Left colon (tissue), 2 donors: ENCODE results near the gene CFAP97D1. TPM values are rescaled to one million over a fixed set of nuclear protein-coding genes. Genes with fewer than 3 reads are reported as not detected.
A peak's percentile ranks its signal among the peaks of the same experiment; 100 is the strongest.

Experiments
- ATAC-seq: fragments of 200-7000 bp; cut with Tn5 transposase; one replicate; pipeline ENCODE4 v1.9.1; 2020; ENCODE audit warnings: mild to moderate bottlenecking, moderate library complexity
- DNase-seq, 2 donors: peaks; one replicate each; pipeline ENCODE4 v3.0.0-alpha.2; 2020
- intact Hi-C, 2 donors: fragments of 100-400 bp; cut with DNase I in 1 of 2; cut with micrococcal nuclease in 1 of 2; formaldehyde crosslinking; loops; one replicate each; pipeline versions ENCODE4 v1.11.2 to v1.14.0; 2022; cut with DNase I, micrococcal nuclease
- total RNA-seq, 2 donors: library from RNA; stranded (reverse); fragmentation: NEBNext Ultra II Directional; extraction: Animal tissue kit (Norgen Biotek cat#: 25700); gene quantifications; one replicate each; pipeline ENCODE4 v1.2.1, GENCODE V29; 2021
- donor health status: DM: no; HTN: no; CAD: no.
- donor health status: DM: yes; HTN: yes; CAD: no.

CFAP97D1 gene
- total RNA-seq, 2 donors from 2014 or later, result not detected

DNA sequence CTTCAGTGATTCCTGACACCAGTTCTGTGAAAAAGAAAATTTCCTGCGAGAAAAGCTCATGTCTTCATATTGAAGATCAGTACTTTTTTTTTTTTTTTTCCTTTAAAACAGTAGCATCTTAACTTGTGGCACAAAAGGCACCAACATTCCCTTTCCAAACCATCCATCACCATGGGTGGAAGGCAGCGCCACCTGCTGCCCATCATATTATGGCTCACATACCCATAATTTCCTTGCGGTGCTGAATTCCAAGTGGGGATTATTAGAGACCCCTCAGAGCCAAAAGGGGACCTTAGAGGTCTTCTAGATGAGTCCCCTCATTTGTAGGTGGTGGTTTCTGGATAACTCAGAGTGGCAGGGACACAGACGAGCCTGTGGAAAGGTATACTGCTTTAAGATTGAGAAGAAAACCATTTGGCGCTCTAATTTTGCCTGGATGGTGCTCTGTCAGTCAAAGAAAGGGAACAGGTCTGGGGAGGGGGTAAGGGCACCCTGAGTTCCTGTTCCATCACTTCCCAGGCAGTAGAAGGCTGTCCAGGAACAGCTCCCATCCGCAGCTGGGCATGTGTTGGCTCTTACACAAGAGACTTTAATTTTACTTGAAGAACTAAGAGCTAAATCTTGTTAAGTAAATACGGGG, 13.7 kb upstream of the CFAP97D1 start:
- DNase-seq (peak in 1 of 2 donors; percentile 84), ATAC-seq (no peak)
- intact Hi-C loops, result no loop called here

GRCh38 chr17:43767053-43767712, 13.1 kb upstream of the CFAP97D1 start:
- ATAC-seq (no peak), DNase-seq (no peak)
- intact Hi-C loops, result no loop called here

GRCh38 chr17:43767713-43768059, 12.5 kb upstream of the CFAP97D1 start:
- DNase-seq (no peak), ATAC-seq (no peak)
- intact Hi-C loops, result no loop called here

GRCh38 chr17:43768382-43768781, 11.9 kb upstream of the CFAP97D1 start:
- peak; percentile 56 to 73 for DNase-seq
- peak; percentile 88 for ATAC-seq
- intact Hi-C loops, result no loop called here

GRCh38 chr17:43768943-43769342, 11.3 kb upstream of the CFAP97D1 start:
- DNase-seq, result no peak
- intact Hi-C loops, result no loop called here
- ATAC-seq, result no peak

- intact Hi-C loops, result no loop called here
- no peak for DNase-seq
- no peak for ATAC-seq
Observed at GRCh38 chr17:43769426-43769825, 10.8 kb upstream of the CFAP97D1 start.

DNA sequence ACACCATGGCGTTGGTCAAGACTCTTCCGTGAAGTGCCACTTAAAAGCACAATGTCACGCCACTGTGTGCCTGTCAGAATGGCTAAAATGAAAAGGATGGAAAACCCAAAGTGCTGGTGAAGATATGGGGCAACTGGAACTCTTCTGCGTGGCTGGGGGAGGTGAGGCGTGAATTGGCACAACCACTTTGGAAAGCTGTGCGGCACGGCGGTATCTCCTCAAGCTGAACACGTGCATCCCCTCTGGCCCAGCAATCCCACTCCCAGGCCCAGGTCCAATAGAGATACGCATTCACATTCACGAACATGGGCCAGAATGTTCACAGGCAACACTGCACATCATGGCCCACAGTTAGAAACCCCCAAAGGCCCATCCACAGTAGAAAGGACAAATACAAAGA, 10.4 kb upstream of the CFAP97D1 start:
- intact Hi-C loops, result no loop called here

GRCh38 chr17:43770957-43771356, 9.3 kb upstream of the CFAP97D1 start:
- ATAC-seq (no peak), DNase-seq (no peak)
- intact Hi-C loops, result no loop called here

More for the DNA sequence above, 10.4 kb upstream of the CFAP97D1 start:
- ATAC-seq (no peak), DNase-seq (no peak)

DNA sequence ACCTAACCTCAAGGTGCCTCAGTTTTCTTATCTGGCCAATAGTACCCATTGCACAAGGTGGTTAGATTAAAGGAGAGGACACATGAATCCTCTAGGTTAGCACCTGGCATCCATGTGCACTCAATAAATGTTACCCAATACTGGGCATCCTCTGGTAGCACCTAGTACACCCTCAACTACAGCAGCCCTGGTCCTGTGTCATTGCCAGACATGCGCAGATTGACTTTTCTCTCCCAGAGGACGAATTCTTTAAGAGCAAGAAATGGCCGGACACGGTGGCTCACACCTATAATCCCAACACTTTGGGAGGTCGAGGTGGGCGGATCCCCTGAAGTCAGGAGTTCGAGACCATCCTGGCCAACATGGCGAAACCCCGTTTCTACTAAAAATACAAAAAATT, 8.8 kb upstream of the CFAP97D1 start:
- DNase-seq (no peak), ATAC-seq (no peak)
- intact Hi-C loops, result no loop called here

DNA sequence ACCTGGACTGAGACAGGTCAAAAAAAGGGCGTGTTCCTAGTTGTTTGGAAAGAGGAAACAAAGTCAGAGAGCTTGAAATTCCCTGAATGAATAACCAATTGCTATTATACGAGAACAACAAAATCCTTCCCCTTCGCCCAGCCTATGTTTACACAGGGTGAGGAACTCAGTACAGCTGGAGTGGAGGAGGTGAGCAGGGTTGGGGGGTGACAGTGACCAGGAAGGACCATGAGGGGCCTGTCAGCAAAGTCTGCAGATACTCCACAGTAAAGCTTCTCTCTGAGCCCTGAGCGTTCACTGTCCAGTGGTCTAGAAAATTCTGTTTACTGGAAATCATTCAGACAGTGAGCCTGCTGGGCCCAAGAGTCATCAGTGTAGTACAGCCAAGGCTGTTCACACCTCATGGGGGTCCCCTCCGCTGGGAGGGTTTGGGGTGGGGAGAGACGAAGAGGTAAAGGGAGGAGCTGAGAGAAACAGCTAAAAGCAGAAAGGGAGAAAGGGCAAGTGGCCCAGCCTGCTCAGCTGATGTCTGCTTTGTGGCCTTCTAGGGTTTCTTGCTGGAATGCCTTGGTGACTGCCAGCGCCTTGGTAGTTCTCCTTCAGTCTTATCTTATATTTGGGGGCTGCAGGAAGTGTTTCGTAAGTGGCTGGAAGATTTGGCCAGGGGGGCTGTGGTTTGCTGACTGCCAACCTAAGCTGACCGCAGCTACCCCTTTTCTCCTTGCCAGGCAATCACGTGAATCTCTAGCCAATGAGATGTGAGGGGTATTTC, 7.2 kb upstream of the CFAP97D1 start:
- DNase-seq (no peak), ATAC-seq (peak; percentile 47)
- intact Hi-C loops, result no loop called here

DNA sequence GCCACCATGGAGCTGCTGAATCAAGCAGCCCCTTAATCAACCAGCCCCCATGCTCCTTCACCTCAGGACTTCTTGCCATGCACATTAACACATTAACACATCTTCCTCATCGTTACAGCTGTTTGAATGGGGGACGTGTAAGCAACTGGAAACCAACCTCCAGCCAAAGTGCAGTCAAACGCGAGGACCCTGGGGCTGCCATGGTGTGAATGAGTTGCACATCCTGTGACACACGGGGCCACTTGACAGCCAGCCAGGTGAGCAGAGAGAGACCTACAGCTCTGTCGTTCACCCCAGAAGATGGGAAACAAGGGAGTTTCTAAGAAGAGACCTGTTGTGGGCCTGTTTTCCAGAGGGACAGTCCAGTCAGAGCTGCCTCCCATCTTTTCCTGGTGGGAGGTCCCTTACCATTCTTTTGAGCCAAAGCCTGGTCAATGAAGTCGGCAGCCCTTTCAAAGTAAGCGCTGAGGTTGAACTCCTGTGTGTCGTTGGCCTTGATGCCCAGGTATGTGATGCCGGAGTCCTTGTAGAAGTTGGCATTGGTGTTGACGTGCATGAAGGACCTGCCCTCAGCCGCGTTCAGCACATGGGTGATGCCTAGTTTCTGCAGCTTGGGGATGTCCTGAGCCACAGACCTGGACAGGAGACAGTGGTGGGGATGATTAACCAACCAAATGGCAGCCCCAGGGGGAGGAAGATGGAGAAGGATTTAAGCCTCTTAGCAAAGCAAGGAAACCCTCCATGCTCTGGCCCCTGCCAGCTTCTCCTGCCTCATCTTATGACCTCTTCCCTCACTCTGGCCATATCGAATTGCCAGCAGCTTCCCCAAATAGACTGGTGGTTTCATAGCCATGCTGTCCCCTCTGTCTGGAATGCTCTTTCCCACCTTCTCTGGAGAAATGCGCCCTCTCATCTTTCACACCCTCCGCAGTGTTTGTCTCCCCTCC, 5.7 kb upstream of the CFAP97D1 start:
- DNase-seq (no peak), ATAC-seq (no peak)
- intact Hi-C loops, result no loop called here

GRCh38 chr17:43778337-43779144, 1.7 kb upstream of the CFAP97D1 start, which contains the start of gene DUSP3:
Gene DUSP3, minus strand, starts transcription at chr17:43778977. Its CDS starts 53 bp downstream, at chr17:43778924.
- DNase-seq (peak; percentile 96 to 97), ATAC-seq (peak; percentile 91)
- intact Hi-C loops, result no loop called here

GRCh38 chr17:43779145-43780125, 800 bp upstream of the CFAP97D1 start:
- ATAC-seq, result peak; percentile 1

GRCh38 chr17:43782913-43783680, 2.9 kb downstream of the CFAP97D1 start:
- DNase-seq (no peak), ATAC-seq (no peak)
- intact Hi-C loops, result no loop called here

More at GRCh38 chr17:43779145-43780125, 800 bp upstream of the CFAP97D1 start:
- DNase-seq, result peak; percentile 38 to 57
- intact Hi-C loops, result no loop called here

DNA sequence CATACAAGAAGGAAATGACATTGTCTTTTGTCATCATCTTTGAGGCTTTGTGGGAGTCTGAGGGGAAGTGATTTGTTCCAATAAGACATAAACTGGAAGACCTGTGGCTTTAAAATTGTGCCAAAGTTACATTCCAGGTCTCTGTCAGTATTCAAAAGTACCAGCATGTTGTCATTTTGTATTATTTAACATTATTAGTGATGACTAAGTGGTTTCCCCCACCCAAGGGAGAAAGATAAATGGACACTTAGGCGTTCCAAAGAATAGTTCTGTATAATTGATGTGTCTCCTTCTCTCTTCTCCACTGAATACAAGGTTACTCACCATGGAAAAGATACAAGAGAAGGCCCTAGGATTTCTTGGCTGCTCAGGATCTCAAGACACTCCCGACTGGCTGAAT, 3.8 kb downstream of the CFAP97D1 start:
- no peak for ATAC-seq
- no peak for DNase-seq
- intact Hi-C loops, result no loop called here

DNA sequence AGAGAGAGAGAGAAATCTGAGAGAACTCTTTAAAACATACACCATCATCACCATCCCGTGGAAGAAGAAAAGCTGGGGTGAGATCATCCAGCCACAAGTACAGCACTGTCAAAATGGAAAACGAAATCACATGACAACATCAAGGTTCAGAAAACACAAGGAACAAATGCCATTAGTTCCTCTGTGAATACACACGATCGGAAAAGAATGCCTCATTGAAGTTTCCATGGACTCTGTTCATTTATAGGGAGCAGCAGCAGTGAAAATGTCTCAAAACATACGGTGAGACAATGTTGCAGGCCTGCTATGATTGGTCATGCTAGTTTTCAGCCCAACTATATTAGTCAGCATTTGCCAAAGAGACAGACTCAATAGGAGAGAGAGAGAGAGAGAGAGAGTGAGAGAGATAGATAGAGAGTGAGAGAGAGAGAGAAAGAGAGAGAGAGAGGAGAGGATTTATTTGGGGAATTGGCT, 4.4 kb downstream of the CFAP97D1 start:
- DNase-seq, result no peak
- intact Hi-C loops, result no loop called here
- ATAC-seq, result no peak
